H9 (cell line): Measurements from ENCODE around the gene PLXNA2. TPM values are rescaled to one million over a fixed set of nuclear protein-coding genes. Genes with fewer than 3 reads are reported as not detected.

Source experiments
- DNase-seq: peaks from one replicate; pipeline ENCODE4 v3.0.0-alpha.2; 2017
- H2AFZ ChIP-seq: one replicate; pipeline ENCODE4 v1.6.1; 2013; ENCODE audit warnings: mild to moderate bottlenecking, low read length, control low read depth, moderate library complexity
- H2AK5ac ChIP-seq: 2 replicates; pipeline ENCODE4 v1.6.1; 2013; ENCODE audit warnings: low read length, control low read depth, mixed read lengths; ENCODE audit not compliant: insufficient read length
- H2BK120ac ChIP-seq: one replicate; pipeline ENCODE4 v1.6.1; 2013; ENCODE audit warnings: low read depth, mild to moderate bottlenecking, low read length, control low read depth, inconsistent platforms; ENCODE audit not compliant: poor library complexity, severe bottlenecking
- H2BK12ac ChIP-seq: 2 replicates; pipeline ENCODE4 v1.6.1; 2013; ENCODE audit warnings: low read length, control low read depth, mixed read lengths, low read depth; ENCODE audit not compliant: insufficient read length
- H2BK15ac ChIP-seq: 2 replicates; pipeline ENCODE4 v1.6.1; 2013; ENCODE audit warnings: low read depth, low read length, control low read depth
- H2BK20ac ChIP-seq: one replicate; pipeline ENCODE4 v1.6.1; 2013; ENCODE audit warnings: low read depth, mild to moderate bottlenecking, low read length, control low read depth, inconsistent platforms; ENCODE audit not compliant: poor library complexity, severe bottlenecking
- H2BK5ac ChIP-seq: 2 replicates; pipeline ENCODE4 v1.6.1; 2013; ENCODE audit warnings: low read length, control low read depth, mixed read lengths; ENCODE audit not compliant: insufficient read length
- H3K14ac ChIP-seq: 2 replicates; pipeline ENCODE4 v1.6.1; 2013; ENCODE audit warnings: low read length, control low read depth; ENCODE audit not compliant: insufficient read depth
- H3K18ac ChIP-seq: 2 replicates; pipeline ENCODE4 v1.6.1; 2013; ENCODE audit warnings: low read depth, mild to moderate bottlenecking, mixed read lengths, low read length, control low read depth; ENCODE audit not compliant: insufficient read length
- H3K23ac ChIP-seq: 2 replicates; pipeline ENCODE4 v1.6.1; 2013; ENCODE audit warnings: low read length, control low read depth, mixed read lengths, low read depth; ENCODE audit not compliant: insufficient read length
- H3K23me2 ChIP-seq: 2 replicates; pipeline ENCODE4 v1.6.1; 2013; ENCODE audit warnings: low read depth, mild to moderate bottlenecking, mixed read lengths, low read length, control low read depth; ENCODE audit not compliant: insufficient read length, poor library complexity, severe bottlenecking
- H3K27ac ChIP-seq: 2 replicates; pipeline ENCODE4 v1.5.1; 2013; ENCODE audit warnings: low read length, control low read depth, mixed read lengths, low read depth; ENCODE audit not compliant: insufficient read length
- H3K27me3 ChIP-seq: 2 replicates; pipeline ENCODE4 v1.6.1; 2013; ENCODE audit warnings: low read length, control low read depth, inconsistent platforms; ENCODE audit not compliant: insufficient read depth
- H3K4ac ChIP-seq: 2 replicates; pipeline ENCODE4 v1.6.1; 2013; ENCODE audit warnings: low read depth, mild to moderate bottlenecking, control low read depth, inconsistent platforms, low read length, moderate library complexity
- H3K4me1 ChIP-seq: 2 replicates; pipeline ENCODE4 v1.6.1; 2013; ENCODE audit warnings: low read length, control low read depth, inconsistent platforms; ENCODE audit not compliant: insufficient read depth
- H3K4me2 ChIP-seq: 2 replicates; pipeline ENCODE4 v1.6.1; 2013; ENCODE audit warnings: low read length, control low read depth, mixed read lengths; ENCODE audit not compliant: insufficient read length, insufficient read depth
- H3K56ac ChIP-seq: 2 replicates; pipeline ENCODE4 v1.6.1; 2013; ENCODE audit warnings: low read depth, mild to moderate bottlenecking, mixed read lengths, low read length, control low read depth; ENCODE audit not compliant: insufficient read length
- H3K79me1 ChIP-seq: 2 replicates; pipeline ENCODE4 v1.6.1; 2013; ENCODE audit warnings: low read depth, mild to moderate bottlenecking, moderate library complexity, low read length, control low read depth, inconsistent platforms; ENCODE audit not compliant: insufficient read depth, poor library complexity, severe bottlenecking
- H3K79me2 ChIP-seq: 2 replicates; pipeline ENCODE4 v1.6.1; 2013; ENCODE audit warnings: low read length, control low read depth, inconsistent platforms; ENCODE audit not compliant: insufficient read depth
- H3K9ac ChIP-seq: 2 replicates; pipeline ENCODE4 v1.6.1; 2013; ENCODE audit warnings: low read length, control low read depth, mixed read lengths; ENCODE audit not compliant: insufficient read length; ENCODE audit errors: extremely low read depth
- H3K9me3 ChIP-seq: one replicate; pipeline ENCODE4 v1.6.1; 2013; ENCODE audit warnings: low read depth, low read length, inconsistent platforms; ENCODE audit not compliant: control insufficient read depth
- H3T11ph ChIP-seq: one replicate; pipeline ENCODE4 v1.6.1; 2013; ENCODE audit warnings: mild to moderate bottlenecking, low read length, control low read depth, inconsistent platforms
- H4K20me1 ChIP-seq: one replicate; pipeline ENCODE4 v1.6.1; 2013; ENCODE audit not compliant: control insufficient read depth, insufficient read length, insufficient read depth
- H4K5ac ChIP-seq: 2 replicates; pipeline ENCODE4 v1.6.1; 2013; ENCODE audit warnings: low read depth, mild to moderate bottlenecking, mixed read lengths, low read length, control low read depth; ENCODE audit not compliant: insufficient read length
- H4K8ac ChIP-seq: replicated peaks from 2 replicates; pipeline ENCODE4 v1.6.1; 2013; ENCODE audit warnings: low read length, control low read depth, mixed read lengths, low read depth; ENCODE audit not compliant: insufficient read length
- H4K91ac ChIP-seq: 2 replicates; pipeline ENCODE4 v1.6.1; 2013; ENCODE audit warnings: low read depth, mild to moderate bottlenecking, moderate library complexity, mixed read lengths, low read length, control low read depth; ENCODE audit not compliant: insufficient read length
- H3K27ac Mint-ChIP-seq, 3 experiments: 2 replicates in 2 of 3; 3 replicates in 1 of 3; pipeline ENCODE4 v1.8.0; 2020 to 2021; ENCODE audit warnings: mixed read lengths in 3 of 3, mild to moderate bottlenecking in 1 of 3, moderate library complexity in 1 of 3
- H3K27me3 Mint-ChIP-seq: 2 replicates; pipeline ENCODE4 v1.8.0; 2021; ENCODE audit warnings: low read depth, mild to moderate bottlenecking, moderate library complexity, mixed read lengths
- H3K36me3 Mint-ChIP-seq, 3 experiments: 2 replicates in 2 of 3; 3 replicates in 1 of 3; pipeline ENCODE4 v1.8.0; 2020 to 2021; ENCODE audit warnings: low read depth in 3 of 3, mixed read lengths in 3 of 3; ENCODE audit not compliant: insufficient read depth in 1 of 3
- H3K4me1 Mint-ChIP-seq, 2 experiments: 2 replicates each; pipeline ENCODE4 v1.8.0; 2020; ENCODE audit warnings: mixed read lengths in 2 of 2
- H3K4me3 Mint-ChIP-seq, 2 experiments: 2 replicates in 1 of 2; 3 replicates in 1 of 2; pipeline ENCODE4 v1.8.0; 2020 to 2021; ENCODE audit warnings: mild to moderate bottlenecking in 2 of 2, mixed read lengths in 2 of 2, moderate library complexity in 1 of 2
- H3K9me3 Mint-ChIP-seq, 2 experiments: 2 replicates in 1 of 2; 3 replicates in 1 of 2; pipeline ENCODE4 v1.8.0; 2020; ENCODE audit warnings: mild to moderate bottlenecking in 2 of 2, mixed read lengths in 2 of 2, moderate library complexity in 1 of 2
- CTCF ChIP-seq: fragments of 200-600 bp; sonication (generic); conservative IDR thresholded peaks from 3 replicates; pipeline ENCODE4 v1.8.0; 2021; ENCODE audit warnings: antibody characterized with exemption, mild to moderate bottlenecking
- total RNA-seq: library from RNA; stranded (reverse); gene quantifications from 2 replicates; pipeline ENCODE4 v1.2.1, GENCODE V29; 2021

Gene PLXNA2
- total RNA-seq, 1 experiment from 2014 or later, result 0.57 TPM

GRCh38 chr1:208149213-208149612, 95.0 kb downstream of the PLXNA2 start:
- H3K4me2 ChIP-seq, result no peak overlapping the region
- H3K79me1 ChIP-seq, result no peaks in the 10 kb centered on the region
- no peak overlapping the region for H4K5ac ChIP-seq
- no peaks in the 10 kb centered on the region for H3K23me2 ChIP-seq
- no peak for DNase-seq
- no peaks in the 10 kb centered on the region for H3K9me3 ChIP-seq
- Mint-ChIP-seq H3K9me3 (no peaks in the 10 kb centered on the region), H3K36me3 (no peaks in the 10 kb centered on the region), H3K4me1 (peaks cover 19% of the 10 kb centered on the region in 2 experiments), H3K27me3 (no peaks in the 10 kb centered on the region; the same call in none of the 2 replicates), H3K4me3 (no peak overlapping the region), H3K27ac (no peak overlapping the region)
- no peaks in the 10 kb centered on the region for H4K20me1 ChIP-seq
- no peak overlapping the region for H3K23ac ChIP-seq
- H2AK5ac ChIP-seq, result no peak overlapping the region
- no peak overlapping the region for H3K56ac ChIP-seq
- H2BK12ac ChIP-seq, result no peak overlapping the region
- no peak overlapping the region for H3K18ac ChIP-seq
- no peak overlapping the region for H4K91ac ChIP-seq
- no peaks in the 10 kb centered on the region for H3K79me2 ChIP-seq
- H3K27ac ChIP-seq, result no peak overlapping the region
- no peak overlapping the region for H2BK120ac ChIP-seq
- no peaks in the 10 kb centered on the region for H3K4me1 ChIP-seq
- H2BK15ac ChIP-seq, result no peak overlapping the region
- H3K9ac ChIP-seq, result no peak overlapping the region
- no peak overlapping the region for H2BK5ac ChIP-seq
- no peak overlapping the region for H3K14ac ChIP-seq
- H4K8ac ChIP-seq, result no peak overlapping the region
- no peak overlapping the region for H3T11ph ChIP-seq
- no peak overlapping the region for H2BK20ac ChIP-seq
- no peak overlapping the region for H3K4ac ChIP-seq
- TF ChIP-seq CTCF, result no peak
- no peaks in the 10 kb centered on the region for H3K27me3 ChIP-seq
- no peak overlapping the region for H2AFZ ChIP-seq
